CD4-positive, alpha-beta T cell treated with Interleukin-4 for 1 hour (primary cell): ENCODE data around the gene C11orf97.
"Not testable (repeated sequence)": the region's sequence is repeated elsewhere in the genome, so short reads cannot be mapped to it uniquely, and the experiment has no call there.

Experiments used
- DNase-seq, 2 donors: peaks; one replicate each; pipeline ENCODE4 v3.0.0-alpha.2; 2020 to 2022

Gene C11orf97

GRCh38 chr11:94525546-94526324 is 13.5 kb downstream of the C11orf97 start:
- DNase-seq, result no peak

DNA sequence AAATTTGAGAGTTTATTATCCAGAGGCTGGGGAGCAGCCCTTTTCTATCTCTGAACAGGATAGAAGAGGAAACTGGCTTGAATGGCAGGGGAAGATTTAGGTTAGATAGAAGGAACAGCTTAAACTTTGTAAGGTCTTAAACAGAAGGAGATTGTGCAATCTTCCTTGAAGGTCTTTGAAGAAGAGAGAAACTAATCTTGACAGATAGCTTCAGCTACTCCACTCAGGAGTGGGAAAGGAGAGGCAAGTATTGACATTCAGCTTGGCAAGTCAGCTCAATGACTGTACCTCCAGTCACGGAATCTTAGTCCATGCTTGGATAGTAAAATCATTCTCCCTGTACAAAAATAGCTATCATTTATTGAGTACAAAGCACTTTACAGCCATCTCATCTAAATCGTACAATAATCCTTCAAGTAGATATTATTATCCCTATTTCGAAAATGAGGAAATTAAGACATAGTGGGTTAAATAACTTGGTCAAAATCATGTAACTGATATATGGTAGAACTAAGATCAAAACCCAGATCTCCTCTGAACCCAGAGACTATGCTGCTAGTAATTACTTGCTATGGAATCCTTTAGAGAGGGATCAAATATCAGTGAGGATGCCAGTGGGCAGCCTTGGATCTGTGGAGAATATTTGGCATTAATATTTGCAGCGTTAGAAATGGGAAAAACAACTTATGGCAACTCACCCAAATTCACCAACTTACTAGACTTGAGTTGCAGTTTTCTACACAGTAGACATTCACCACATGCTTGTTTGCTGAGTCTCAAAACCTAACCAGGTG is 14.6 kb downstream of the C11orf97 start:
- no peak for DNase-seq

GRCh38 chr11:94528551-94528950 is 16.3 kb downstream of the C11orf97 start:
- DNase-seq, result no peak

- no peak for DNase-seq
Observed at GRCh38 chr11:94532211-94532610, 19.9 kb downstream of the C11orf97 start.

DNA sequence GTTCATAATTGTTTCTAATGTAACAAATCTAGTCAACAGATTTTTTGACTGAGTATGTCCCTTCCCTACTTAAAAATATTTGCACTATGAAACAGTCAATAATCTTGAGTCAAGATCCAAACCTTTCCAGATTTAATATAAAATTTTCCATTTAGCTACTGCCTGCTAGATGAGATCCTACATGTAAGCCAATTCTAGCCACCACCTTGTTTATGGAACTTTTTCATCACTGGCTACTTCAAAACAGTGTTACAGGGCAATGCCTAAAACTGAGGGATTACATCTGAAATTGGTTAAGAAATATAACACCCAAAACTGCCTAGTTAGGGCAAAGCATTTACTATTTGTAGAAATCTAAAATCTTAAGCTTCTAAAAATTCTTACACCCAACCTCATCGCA is 20.9 kb downstream of the C11orf97 start:
- no peak for DNase-seq

GRCh38 chr11:94533696-94534630 is 21.7 kb downstream of the C11orf97 start:
- no peak for DNase-seq

GRCh38 chr11:94536386-94536785 is 24.1 kb downstream of the C11orf97 start:
- DNase-seq, result no peak

DNA sequence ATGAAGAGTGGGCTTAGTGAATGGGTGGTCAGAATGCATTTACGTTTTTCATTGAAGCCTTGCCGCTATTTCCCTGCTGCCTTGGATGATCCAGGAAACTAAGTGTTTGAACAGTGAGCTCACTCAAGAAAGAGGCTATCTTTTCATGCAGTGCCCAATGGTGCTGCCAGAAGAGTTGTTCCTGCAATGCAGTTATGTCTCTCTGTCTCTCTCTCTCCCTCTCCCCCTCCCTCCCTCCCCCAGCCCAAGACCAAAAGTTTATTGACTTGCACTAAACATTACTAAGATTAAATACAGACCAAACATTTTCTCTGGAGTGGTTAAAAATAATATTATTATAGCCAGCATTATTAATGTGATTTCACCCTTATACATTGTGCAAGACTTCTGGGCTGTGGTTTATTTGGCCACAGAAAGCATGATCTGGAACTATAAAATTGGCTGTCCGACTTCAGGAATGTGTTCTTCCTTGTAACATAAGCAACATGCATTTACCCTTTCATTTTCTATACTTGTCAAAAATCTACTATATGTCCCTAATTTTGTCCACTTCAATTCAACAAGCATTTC is 24.9 kb downstream of the C11orf97 start:
- no peak for DNase-seq

DNA sequence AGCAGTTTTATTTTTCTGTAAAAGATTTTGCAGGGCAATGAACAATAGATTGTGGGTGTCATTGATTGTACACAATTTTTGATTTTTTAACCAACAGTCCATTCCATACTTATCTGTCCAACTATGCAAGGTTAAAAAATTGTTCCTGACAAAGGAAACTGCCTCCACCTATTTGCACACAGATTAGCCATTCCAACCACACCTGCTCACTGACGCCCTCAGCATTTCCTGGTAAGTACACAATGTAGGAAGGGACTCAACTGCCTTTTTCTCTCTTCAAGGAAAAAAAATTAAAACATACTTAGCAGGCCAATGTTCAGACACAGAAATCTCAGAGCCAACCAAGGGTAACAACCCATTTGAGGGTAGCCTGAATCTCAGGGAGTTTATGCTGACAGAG is 27.2 kb downstream of the C11orf97 start:
- DNase-seq, result no peak

GRCh38 chr11:94543695-94544645 is 31.7 kb downstream of the C11orf97 start, which contains the start of gene FUT4:
Gene FUT4, plus strand, starts transcription at chr11:94543921. Its CDS starts 213 bp downstream, at chr11:94544134.
- peak; percentile 66 to 68 for DNase-seq

DNA sequence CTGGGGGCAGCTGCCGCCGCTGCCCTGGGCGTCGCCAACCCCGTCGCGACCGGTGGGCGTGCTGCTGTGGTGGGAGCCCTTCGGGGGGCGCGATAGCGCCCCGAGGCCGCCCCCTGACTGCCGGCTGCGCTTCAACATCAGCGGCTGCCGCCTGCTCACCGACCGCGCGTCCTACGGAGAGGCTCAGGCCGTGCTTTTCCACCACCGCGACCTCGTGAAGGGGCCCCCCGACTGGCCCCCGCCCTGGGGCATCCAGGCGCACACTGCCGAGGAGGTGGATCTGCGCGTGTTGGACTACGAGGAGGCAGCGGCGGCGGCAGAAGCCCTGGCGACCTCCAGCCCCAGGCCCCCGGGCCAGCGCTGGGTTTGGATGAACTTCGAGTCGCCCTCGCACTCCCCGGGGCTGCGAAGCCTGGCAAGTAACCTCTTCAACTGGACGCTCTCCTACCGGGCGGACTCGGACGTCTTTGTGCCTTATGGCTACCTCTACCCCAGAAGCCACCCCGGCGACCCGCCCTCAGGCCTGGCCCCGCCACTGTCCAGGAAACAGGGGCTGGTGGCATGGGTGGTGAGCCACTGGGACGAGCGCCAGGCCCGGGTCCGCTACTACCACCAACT is 32.5 kb downstream of the C11orf97 start:
- no peak for DNase-seq

DNA sequence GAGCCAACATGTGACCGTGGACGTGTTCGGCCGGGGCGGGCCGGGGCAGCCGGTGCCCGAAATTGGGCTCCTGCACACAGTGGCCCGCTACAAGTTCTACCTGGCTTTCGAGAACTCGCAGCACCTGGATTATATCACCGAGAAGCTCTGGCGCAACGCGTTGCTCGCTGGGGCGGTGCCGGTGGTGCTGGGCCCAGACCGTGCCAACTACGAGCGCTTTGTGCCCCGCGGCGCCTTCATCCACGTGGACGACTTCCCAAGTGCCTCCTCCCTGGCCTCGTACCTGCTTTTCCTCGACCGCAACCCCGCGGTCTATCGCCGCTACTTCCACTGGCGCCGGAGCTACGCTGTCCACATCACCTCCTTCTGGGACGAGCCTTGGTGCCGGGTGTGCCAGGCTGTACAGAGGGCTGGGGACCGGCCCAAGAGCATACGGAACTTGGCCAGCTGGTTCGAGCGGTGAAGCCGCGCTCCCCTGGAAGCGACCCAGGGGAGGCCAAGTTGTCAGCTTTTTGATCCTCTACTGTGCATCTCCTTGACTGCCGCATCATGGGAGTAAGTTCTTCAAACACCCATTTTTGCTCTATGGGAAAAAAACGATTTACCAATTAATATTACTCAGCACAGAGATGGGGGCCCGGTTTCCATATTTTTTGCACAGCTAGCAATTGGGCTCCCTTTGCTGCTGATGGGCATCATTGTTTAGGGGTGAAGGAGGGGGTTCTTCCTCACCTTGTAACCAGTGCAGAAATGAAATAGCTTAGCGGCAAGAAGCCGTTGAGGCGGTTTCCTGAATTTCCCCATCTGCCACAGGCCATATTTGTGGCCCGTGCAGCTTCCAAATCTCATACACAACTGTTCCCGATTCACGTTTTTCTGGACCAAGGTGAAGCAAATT is 33.3 kb downstream of the C11orf97 start:
- DNase-seq, result no peak

- no peak for DNase-seq
Observed at GRCh38 chr11:94546162-94546470, 33.9 kb downstream of the C11orf97 start.

DNA sequence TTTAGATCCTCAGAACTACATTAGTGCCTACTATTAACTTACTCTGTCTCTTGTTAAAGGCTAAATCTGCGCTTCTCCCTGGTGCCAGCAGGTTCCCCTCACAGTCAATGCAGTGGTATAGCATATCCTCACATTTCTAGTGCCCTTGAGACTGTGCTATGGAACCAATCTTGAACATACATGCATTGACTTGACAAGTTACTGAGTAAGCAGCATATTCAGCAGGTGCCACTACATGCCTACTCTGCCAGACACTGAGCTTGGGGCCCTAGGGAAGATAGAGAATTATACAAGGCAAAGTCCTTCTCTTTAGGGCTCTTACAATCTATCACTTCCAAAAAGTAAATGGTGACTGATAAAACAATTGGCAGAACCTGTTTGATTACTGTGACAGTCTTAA is 34.6 kb downstream of the C11orf97 start:
- no peak for DNase-seq

DNA sequence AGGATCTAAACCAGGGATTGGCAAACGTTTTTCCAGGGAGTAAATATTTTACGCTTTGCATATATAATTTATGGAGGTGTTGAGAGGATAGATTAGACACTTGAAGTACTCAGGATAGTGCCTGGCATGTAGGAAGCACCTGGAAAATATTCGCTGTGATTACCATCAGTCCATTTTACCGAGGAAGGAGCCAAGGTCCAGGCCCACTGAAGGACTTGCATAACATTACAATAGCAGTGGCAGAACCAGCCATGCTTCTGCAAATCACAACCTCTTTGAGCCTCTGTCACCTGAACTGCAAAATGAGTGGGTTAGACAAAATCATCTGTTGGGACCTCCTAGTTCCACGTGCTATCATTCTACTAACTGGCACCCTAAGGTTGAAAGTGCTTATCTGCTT is 36.9 kb downstream of the C11orf97 start:
- DNase-seq, result no peak

- DNase-seq, result no peak
Observed at GRCh38 chr11:94550513-94550912, 38.3 kb downstream of the C11orf97 start.

- no peak for DNase-seq
Observed at GRCh38 chr11:94553938-94554337, 41.7 kb downstream of the C11orf97 start.

DNA sequence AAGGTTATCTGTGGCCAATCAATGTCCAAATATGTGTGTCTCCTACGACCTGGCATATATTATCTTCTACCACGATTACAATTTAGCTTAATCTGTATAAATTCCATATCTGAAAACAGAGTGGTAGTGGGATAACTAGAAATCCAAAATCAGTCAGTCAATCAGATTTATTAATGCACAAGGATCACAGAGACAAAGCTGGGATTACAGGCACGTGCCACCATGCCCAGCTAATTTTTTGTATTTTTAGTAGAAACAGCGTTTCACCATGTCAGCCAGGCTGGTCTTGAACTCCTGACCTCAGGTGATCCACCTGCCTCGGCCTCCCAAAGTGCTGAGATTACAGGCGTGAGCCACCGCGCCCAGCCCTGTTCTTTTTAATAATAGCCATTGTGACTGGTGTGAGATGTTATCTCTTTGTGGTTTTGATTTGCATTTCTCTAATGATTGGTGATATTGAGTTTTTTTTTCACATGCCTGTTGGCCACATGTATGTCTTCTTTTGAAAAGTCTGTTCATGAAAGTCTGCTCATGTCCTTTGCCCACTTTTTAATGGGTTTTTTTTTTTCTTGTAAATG is 43.6 kb downstream of the C11orf97 start:
- DNase-seq, result not testable (repeated sequence)

DNA sequence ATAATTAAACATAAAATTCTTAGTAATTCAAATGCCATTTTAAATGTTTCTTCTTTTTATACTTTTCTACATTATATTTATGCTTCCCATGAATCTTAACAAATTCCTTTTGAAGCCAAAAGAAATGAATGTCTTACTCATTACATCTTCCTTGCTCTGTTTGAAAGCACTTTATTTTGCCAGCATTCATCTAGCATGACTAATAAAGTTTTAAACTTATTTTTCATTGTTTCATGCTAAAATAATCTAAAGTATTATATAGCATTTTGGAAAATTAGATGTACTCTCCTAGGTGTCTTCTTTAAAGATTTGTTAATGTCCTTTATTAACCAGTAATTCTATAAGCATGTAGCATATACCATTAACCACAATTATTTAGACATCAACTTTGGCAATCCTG is 45.2 kb downstream of the C11orf97 start:
- no peak for DNase-seq

DNA sequence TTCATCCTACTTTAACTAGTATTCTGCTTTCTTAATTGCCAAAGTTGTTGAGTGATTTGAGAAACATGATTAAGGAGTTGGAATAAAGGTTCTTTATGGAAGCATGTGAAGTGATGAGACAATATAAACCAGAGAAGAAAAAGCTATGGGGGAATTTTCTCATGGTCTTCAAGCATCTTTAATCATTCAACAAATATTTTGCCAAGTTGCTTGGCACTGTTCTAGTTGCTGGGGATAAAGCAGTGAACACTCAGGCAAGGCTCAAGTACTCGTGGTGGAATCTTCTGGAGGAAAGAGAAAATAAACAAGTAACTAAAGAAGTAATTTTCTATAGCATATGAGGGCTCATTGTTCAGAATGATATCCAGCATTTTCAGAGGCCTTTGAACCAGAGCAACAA is 45.7 kb downstream of the C11orf97 start:
- no peak for DNase-seq
